B cell (primary cell): ENCODE data around the gene KSR2. TPM values are rescaled to one million over a fixed set of nuclear protein-coding genes. Genes with fewer than 3 reads are reported as not detected.

Experiments
- ATAC-seq: fragments of 200-7000 bp; cut with Tn5 transposase; one replicate; pipeline ENCODE4 v1.10.0; 2021; ENCODE audit warnings: low read depth, mild to moderate bottlenecking, moderate number of reproducible peaks, moderate library complexity
- CTCF ChIA-PET: fragments of 350-600 bp; sonication (Branson Sonifier 250); formaldehyde crosslinking; loops from one replicate; lab custom pipeline; 2021; ENCODE audit warnings: antibody characterized with exemption, inconsistent platforms; lab: Charles Lee
- POLR2A ChIA-PET: fragments of 350-600 bp; sonication (Branson Sonifier 250); formaldehyde crosslinking; loops from one replicate; lab custom pipeline; 2021; ENCODE audit warnings: antibody characterized with exemption; lab: Charles Lee
- DNase-seq: peaks from one replicate; pipeline ENCODE4 v3.0.0; 2013
- H2AFZ ChIP-seq: 2 replicates; pipeline ENCODE4 v1.6.1; 2012; ENCODE audit warnings: mild to moderate bottlenecking, low read depth, low read length; ENCODE audit not compliant: insufficient read depth, poor library complexity, severe bottlenecking
- H3K27ac ChIP-seq, 2 donors: 1 replicate in 1 of 2; 2 replicates in 1 of 2; pipeline ENCODE4 v1.5.1; 2012 to 2013; ENCODE audit warnings: low read length in 2 of 2, mild to moderate bottlenecking in 2 of 2, moderate library complexity in 1 of 2
- H3K27me3 ChIP-seq, 4 experiments: fragments of 200-600 bp in 1 of 4; sonication (generic) in 1 of 4; replicated peaks in 1 of 4; 1 replicate in 2 of 4; 2 replicates in 2 of 4; pipeline versions ENCODE4 v1.6.1 to v1.7.0; 2013 to 2016; ENCODE audit warnings: low read length in 3 of 4, mild to moderate bottlenecking in 2 of 4, mixed read lengths in 1 of 4, moderate library complexity in 1 of 4; ENCODE audit not compliant: insufficient read depth in 4 of 4, control insufficient read depth in 3 of 4; ENCODE audit errors: control extremely low read depth in 1 of 4
- H3K36me3 ChIP-seq, 2 experiments: replicated peaks in 1 of 2; 1 replicate in 1 of 2; 2 replicates in 1 of 2; pipeline versions ENCODE4 v1.6.1 to v1.7.1; 2013; ENCODE audit warnings: low read length in 1 of 2; ENCODE audit not compliant: insufficient read depth in 2 of 2, control insufficient read depth in 1 of 2; ENCODE audit errors: control extremely low read depth in 1 of 2, extremely low read depth in 1 of 2
- H3K4me1 ChIP-seq, 2 donors: fragments of 200-600 bp in 1 of 2; sonication (generic) in 1 of 2; 1 replicate in 1 of 2; 2 replicates in 1 of 2; pipeline versions ENCODE4 v1.5.1 to v1.6.1; 2013 to 2017; ENCODE audit warnings: low read length in 2 of 2; ENCODE audit not compliant: control insufficient read depth in 2 of 2, insufficient read depth in 2 of 2
- H3K4me2 ChIP-seq: replicated peaks from 2 replicates; pipeline ENCODE3; 2012; ENCODE audit warnings: mild to moderate bottlenecking, low read depth, low read length; ENCODE audit not compliant: poor library complexity, severe bottlenecking
- H3K4me3 ChIP-seq, 5 experiments: fragments of 200-600 bp in 1 of 5; sonication (generic) in 1 of 5; 1 replicate in 3 of 5; 2 replicates in 2 of 5; pipeline versions ENCODE4 v1.5.1 to v1.7.0; 2011 to 2016; ENCODE audit warnings: low read length in 4 of 5, mild to moderate bottlenecking in 4 of 5, low read depth in 2 of 5, control low read depth in 1 of 5, moderate library complexity in 1 of 5; ENCODE audit not compliant: insufficient read depth in 1 of 5; ENCODE audit errors: control extremely low read depth in 1 of 5, extremely low read depth in 1 of 5
- H3K79me2 ChIP-seq: fragments of 200-600 bp; sonication (generic); one replicate; pipeline ENCODE4 v1.6.0; 2016; ENCODE audit warnings: low read length; ENCODE audit not compliant: control insufficient read depth, insufficient read depth
- H3K9ac ChIP-seq: fragments of 200-600 bp; sonication (generic); 2 replicates; pipeline ENCODE4 v1.6.1; 2017; ENCODE audit warnings: mild to moderate bottlenecking, low read length, moderate library complexity
- H3K9me3 ChIP-seq, 3 donors: one replicate each; pipeline versions ENCODE4 v1.6.1 to v1.7.1; 2013; ENCODE audit warnings: low read length in 2 of 3; ENCODE audit not compliant: control insufficient read depth in 2 of 3, insufficient read depth in 1 of 3; ENCODE audit errors: control extremely low read depth in 1 of 3
- H4K20me1 ChIP-seq: 2 replicates; pipeline ENCODE4 v1.6.0; 2012; ENCODE audit warnings: mild to moderate bottlenecking, low read length; ENCODE audit not compliant: insufficient read depth, control insufficient read depth, poor library complexity, severe bottlenecking
- H3K27ac Mint-ChIP-seq: one replicate; pipeline ENCODE4 v1.8.0; 2021; ENCODE audit warnings: mixed read lengths
- H3K27me3 Mint-ChIP-seq: one replicate; pipeline ENCODE4 v1.8.0; 2021; ENCODE audit warnings: mixed read lengths
- H3K4me1 Mint-ChIP-seq: one replicate; pipeline ENCODE4 v1.8.0; 2021; ENCODE audit warnings: mixed read lengths
- H3K4me3 Mint-ChIP-seq: one replicate; pipeline ENCODE4 v1.8.0; 2021; ENCODE audit warnings: mixed read lengths
- H3K9me3 Mint-ChIP-seq: one replicate; pipeline ENCODE4 v1.8.0; 2022; ENCODE audit warnings: mixed read lengths; ENCODE audit not compliant: insufficient read depth
- EZH2 ChIP-seq: IDR thresholded peaks from 2 replicates; pipeline ENCODE4 v1.6.1; 2012; ENCODE audit warnings: borderline replicate concordance, low read depth, mild to moderate bottlenecking, moderate library complexity, low read length; ENCODE audit not compliant: insufficient read depth, poor library complexity, severe bottlenecking
- WGBS: methylation state at CpG from one replicate; pipeline ENCODE4 v1.1.5; 2013; ENCODE audit warnings: missing lambda C conversion rate; ENCODE audit not compliant: insufficient coverage; 5-methylcytosine and 5-hydroxymethylcytosine counted together
- intact Hi-C: fragments of 100-400 bp; cut with micrococcal nuclease; formaldehyde crosslinking; loops from one replicate; pipeline ENCODE4 v1.10.0; 2022
- polyA plus RNA-seq: library from polyadenylated mRNA; depleted of rRNA; stranded (reverse); fragments of >200 nt; gene quantifications from 2 replicates; pipeline ENCODE4 v1.2.3, GENCODE V29; 2012
- total RNA-seq, 2 donors: library from RNA; stranded (reverse); fragments of 120-200 nt in 1 of 2; gene quantifications; 1 replicate in 1 of 2; 2 replicates in 1 of 2; pipeline versions ENCODE4 v1.2.3 to v1.2.4, GENCODE V29; 2013 to 2022
- TF ChIP-seq, protein P1 (sequence below): fragments of 200-600 bp; IDR thresholded peaks from one replicate; pipeline ENCODE4 v1.8.0; 2022; ENCODE audit warnings: antibody characterized with exemption, mild to moderate bottlenecking

KSR2 gene
- total and polyA plus RNA-seq, 2 donors (not counting 1 experiment from before 2014, with no cell fraction given), result not detected

GRCh38 chr12:117440384-117440783, 528.4 kb downstream of the KSR2 start:
- Histone ChIP-seq H3K4me2 (no peak overlapping the region), H3K79me2 (no peaks in the 10 kb centered on the region), H3K27ac (no peak overlapping the region), H3K9me3 (no peaks in the 10 kb centered on the region), H2AFZ (no peak overlapping the region), H3K36me3 (no peaks in the 10 kb centered on the region), H4K20me1 (no peaks in the 10 kb centered on the region), H3K9ac (no peak overlapping the region), H3K4me3 (no peak overlapping the region), H3K4me1 (no peaks in the 10 kb centered on the region), H3K27me3 (no peaks in the 10 kb centered on the region)
- TF ChIP-seq, protein P1, sequence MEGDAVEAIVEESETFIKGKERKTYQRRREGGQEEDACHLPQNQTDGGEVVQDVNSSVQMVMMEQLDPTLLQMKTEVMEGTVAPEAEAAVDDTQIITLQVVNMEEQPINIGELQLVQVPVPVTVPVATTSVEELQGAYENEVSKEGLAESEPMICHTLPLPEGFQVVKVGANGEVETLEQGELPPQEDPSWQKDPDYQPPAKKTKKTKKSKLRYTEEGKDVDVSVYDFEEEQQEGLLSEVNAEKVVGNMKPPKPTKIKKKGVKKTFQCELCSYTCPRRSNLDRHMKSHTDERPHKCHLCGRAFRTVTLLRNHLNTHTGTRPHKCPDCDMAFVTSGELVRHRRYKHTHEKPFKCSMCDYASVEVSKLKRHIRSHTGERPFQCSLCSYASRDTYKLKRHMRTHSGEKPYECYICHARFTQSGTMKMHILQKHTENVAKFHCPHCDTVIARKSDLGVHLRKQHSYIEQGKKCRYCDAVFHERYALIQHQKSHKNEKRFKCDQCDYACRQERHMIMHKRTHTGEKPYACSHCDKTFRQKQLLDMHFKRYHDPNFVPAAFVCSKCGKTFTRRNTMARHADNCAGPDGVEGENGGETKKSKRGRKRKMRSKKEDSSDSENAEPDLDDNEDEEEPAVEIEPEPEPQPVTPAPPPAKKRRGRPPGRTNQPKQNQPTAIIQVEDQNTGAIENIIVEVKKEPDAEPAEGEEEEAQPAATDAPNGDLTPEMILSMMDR, result no peak
- TF ChIP-seq EZH2, result no peak
- DNase-seq (no peak), ATAC-seq (no peak)
- Mint-ChIP-seq H3K27me3 (no peaks in the 10 kb centered on the region), H3K9me3 (no peaks in the 10 kb centered on the region), H3K4me1 (no peaks in the 10 kb centered on the region), H3K27ac (no peak overlapping the region), H3K4me3 (no peak overlapping the region)
- ChIA-PET POLR2A (no interaction called here), CTCF (no interaction called here)
- intact Hi-C loops, result no loop called here
- WGBS, result 95% methylated on average over 2 of the region's 2 CpGs

DNA sequence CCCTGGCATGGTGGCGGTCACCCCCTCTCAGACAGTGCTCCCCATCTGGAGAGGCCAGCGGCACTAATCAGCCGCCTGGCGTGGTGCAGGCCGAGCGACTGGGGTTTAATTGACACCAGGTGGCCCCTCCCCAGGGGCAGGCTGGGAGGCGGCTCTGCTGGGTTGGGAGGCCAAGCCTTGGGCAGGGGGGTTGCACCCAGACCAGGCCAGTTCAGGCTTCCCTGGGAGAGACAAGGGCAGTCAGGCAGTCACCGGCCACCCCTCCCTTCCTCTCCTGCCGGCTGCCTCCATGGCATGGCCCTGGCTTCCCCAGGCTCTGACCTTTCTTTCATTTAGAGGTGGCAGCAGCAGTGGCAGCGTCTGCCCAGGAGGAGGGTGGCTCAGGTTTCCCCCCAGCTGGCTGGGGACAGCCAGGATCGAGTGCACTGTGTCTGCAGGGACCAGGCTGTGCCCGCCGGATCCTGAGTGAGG, 529.2 kb downstream of the KSR2 start:
- no peak overlapping the region for H3K4me2 ChIP-seq
- H3K9me3 Mint-ChIP-seq, result no peaks in the 10 kb centered on the region
- H3K27me3 Mint-ChIP-seq, result no peaks in the 10 kb centered on the region
- CTCF ChIA-PET, result no interaction called here
- ATAC-seq, result no peak
- no peak overlapping the region for H3K9ac ChIP-seq
- no peak overlapping the region for H2AFZ ChIP-seq
- no peaks in the 10 kb centered on the region for H3K27me3 ChIP-seq
- H3K27ac ChIP-seq, result no peak overlapping the region
- H3K36me3 ChIP-seq, result no peaks in the 10 kb centered on the region
- no peak overlapping the region for H3K27ac Mint-ChIP-seq
- H3K79me2 ChIP-seq, result no peaks in the 10 kb centered on the region
- POLR2A ChIA-PET, result no interaction called here
- TF ChIP-seq, protein P1, result no peak
- TF ChIP-seq EZH2, result no peak
- H3K4me3 Mint-ChIP-seq, result no peak overlapping the region
- H3K9me3 ChIP-seq, result no peaks in the 10 kb centered on the region
- intact Hi-C loops, result no loop called here
- no peaks in the 10 kb centered on the region for H4K20me1 ChIP-seq
- H3K4me1 ChIP-seq, result no peaks in the 10 kb centered on the region
- DNase-seq, result no peak
- H3K4me3 ChIP-seq, result no peak overlapping the region
- H3K4me1 Mint-ChIP-seq, result no peaks in the 10 kb centered on the region
- 69% methylated on average over 13 of the region's 13 CpGs for WGBS
